ENCODE data around the gene NTHL1. TPM values are rescaled to one million over a fixed set of nuclear protein-coding genes. Genes with fewer than 3 reads are reported as not detected.
A peak's percentile ranks its signal among the peaks of the same experiment; 100 is the strongest.

NTHL1 gene
- total and polyA plus RNA-seq, 2 experiments from 2014 or later, result 51.3 to 61.3 TPM

- DNase-seq (ENCODE audit: low read depth in 1 of 2, low spot score in 1 of 2), result no peak
- Histone ChIP-seq H3K27me3 (no peaks in the 10 kb centered on the region), H3K27ac (no peak overlapping the region), H3K4me3 (peak overlapping the region; percentile 76), H3K9me3 (ENCODE audit: low read depth) (no peaks in the 10 kb centered on the region), H3K4me1 (ENCODE audit: low read depth) (peaks cover 11% of the 10 kb centered on the region), H3K36me3 (peaks cover 14% of the 10 kb centered on the region)
- TF ChIP-seq CTCF (IDR thresholded peaks at IDR 0.05; ENCODE audit: low read depth, low read length), result no peak
Observed at GRCh38 chr16:2048116-2048543, 496 bp upstream of the NTHL1 start.

GRCh38 chr16:2046893-2047329, 723 bp downstream of the NTHL1 start:
- Histone ChIP-seq H3K36me3 (peaks cover 7% of the 10 kb centered on the region), H3K4me1 (ENCODE audit: low read depth) (peaks cover 17% of the 10 kb centered on the region), H3K9me3 (ENCODE audit: low read depth) (no peaks in the 10 kb centered on the region), H3K27me3 (no peaks in the 10 kb centered on the region), H3K4me3 (peak overlapping the region; percentile 76), H3K27ac (no peak overlapping the region)
- no peak for DNase-seq (ENCODE audit: low read depth in 1 of 2, low spot score in 1 of 2)
- TF ChIP-seq CTCF (IDR thresholded peaks at IDR 0.05; ENCODE audit: low read depth, low read length), result no peak

- Histone ChIP-seq H3K27me3 (no peaks in the 10 kb centered on the region), H3K4me1 (ENCODE audit: low read depth) (peaks cover 23% of the 10 kb centered on the region), H3K36me3 (peaks cover under 1% of the 10 kb centered on the region), H3K4me3 (no peak overlapping the region), H3K9me3 (ENCODE audit: low read depth) (no peaks in the 10 kb centered on the region), H3K27ac (no peak overlapping the region)
- no peak for DNase-seq (ENCODE audit: low read depth in 1 of 2, low spot score in 1 of 2)
- TF ChIP-seq CTCF (IDR thresholded peaks at IDR 0.05; ENCODE audit: low read depth, low read length), result no peak
Observed at GRCh38 chr16:2045965-2046892, 1.4 kb downstream of the NTHL1 start.

DNA sequence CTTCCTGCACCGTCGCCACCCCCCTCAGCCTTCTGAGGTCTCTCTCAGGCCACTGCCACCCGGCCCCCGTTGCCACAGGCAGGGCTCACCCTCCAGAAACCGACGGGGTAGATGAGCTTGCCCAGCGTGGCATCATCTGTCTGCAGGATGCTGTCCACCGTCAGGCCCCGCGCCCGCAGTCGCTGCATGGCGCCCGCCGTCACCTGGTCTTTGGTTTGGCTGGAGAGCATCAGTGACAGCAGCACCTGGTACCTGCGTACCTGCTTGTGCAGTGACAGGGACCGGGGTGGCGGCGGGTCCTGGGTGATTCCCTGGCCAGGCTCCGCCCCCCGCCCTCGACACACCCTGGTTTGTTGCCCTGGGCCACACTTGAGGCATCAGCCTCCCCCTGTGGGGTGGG, 3.1 kb downstream of the NTHL1 start:
- Histone ChIP-seq H3K27me3 (no peaks in the 10 kb centered on the region), H3K4me3 (no peak overlapping the region), H3K9me3 (ENCODE audit: low read depth) (no peaks in the 10 kb centered on the region), H3K36me3 (no peaks in the 10 kb centered on the region), H3K27ac (no peak overlapping the region), H3K4me1 (ENCODE audit: low read depth) (peaks cover 24% of the 10 kb centered on the region)
- DNase-seq (ENCODE audit: low read depth in 1 of 2, low spot score in 1 of 2), result no peak
- TF ChIP-seq CTCF (IDR thresholded peaks at IDR 0.05; ENCODE audit: low read depth, low read length), result no peak

- no peaks in the 10 kb centered on the region for H3K27me3 ChIP-seq
- H3K27ac ChIP-seq, result no peak overlapping the region
- no peak overlapping the region for H3K4me3 ChIP-seq
- H3K9me3 ChIP-seq (ENCODE audit: low read depth), result no peaks in the 10 kb centered on the region
- peaks cover 23% of the 10 kb centered on the region for H3K4me1 ChIP-seq (ENCODE audit: low read depth)
- no peak for DNase-seq (ENCODE audit: low read depth in 1 of 2, low spot score in 1 of 2)
- no peak for TF ChIP-seq CTCF (IDR thresholded peaks at IDR 0.05; ENCODE audit: low read depth, low read length)
- H3K36me3 ChIP-seq, result no peaks in the 10 kb centered on the region
Observed at GRCh38 chr16:2043667-2044451, 3.8 kb downstream of the NTHL1 start.

All from cardiac muscle cell (in vitro differentiated cells and primary cell).